Measurements from ENCODE around the gene IFITM5.
A peak's percentile ranks its signal among the peaks of the same experiment; 100 is the strongest.

The IFITM5 gene

DNA sequence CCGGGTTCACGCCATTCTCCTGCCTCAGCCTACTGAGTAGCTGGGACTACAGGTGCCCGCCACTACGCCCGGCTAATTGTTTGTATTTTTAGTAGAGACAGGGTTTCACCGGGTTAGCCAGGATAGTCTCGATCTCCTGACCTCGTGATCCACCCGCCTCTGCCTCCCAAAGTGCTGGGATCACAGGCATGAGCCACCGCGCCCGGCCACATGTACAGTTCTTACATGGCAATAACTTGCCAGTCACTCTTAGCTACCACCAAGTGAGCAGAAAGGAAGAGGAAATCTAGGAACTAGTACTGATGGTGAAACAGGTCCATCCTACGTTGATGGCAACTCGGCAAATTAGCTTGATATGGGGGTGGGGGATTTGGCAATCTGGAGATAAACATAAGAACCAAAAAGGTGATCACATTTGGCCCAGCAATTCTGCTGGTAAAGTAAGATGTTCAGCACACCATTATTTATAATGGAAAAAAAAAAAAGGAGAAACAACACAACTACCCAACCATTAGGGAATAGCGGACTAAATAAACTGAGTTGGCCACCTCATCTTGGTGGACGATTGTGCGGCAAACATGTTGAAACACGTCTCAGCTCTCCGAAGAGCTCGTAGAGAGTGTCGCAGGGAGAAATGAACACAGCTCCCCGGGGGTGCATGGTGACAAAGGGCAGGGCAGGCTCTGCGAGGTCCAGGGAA, 15.8 kb downstream of the IFITM5 start:
- TF ChIP-seq CTCF (IDR thresholded peaks at IDR 0.05; ENCODE audit: low read length, missing control alignments) = no peak
- no peak for DNase-seq (ENCODE audit: low read depth)
- H3K4me3 ChIP-seq (replicated peaks; ENCODE audit: low read depth, low read length) = no peak overlapping the region

- TF ChIP-seq CTCF (IDR thresholded peaks at IDR 0.05; ENCODE audit: low read length, missing control alignments) = no peak
- no peak overlapping the region for H3K4me3 ChIP-seq (replicated peaks; ENCODE audit: low read depth, low read length)
- DNase-seq (ENCODE audit: low read depth) = no peak
These were observed 16.5 kb downstream of the IFITM5 start for GRCh38 chr11:282630-283360.

GRCh38 chr11:282171-282570, 17.2 kb downstream of the IFITM5 start:
- no peak for DNase-seq (ENCODE audit: low read depth)
- no peak overlapping the region for H3K4me3 ChIP-seq (replicated peaks; ENCODE audit: low read depth, low read length)
- no peak for TF ChIP-seq CTCF (IDR thresholded peaks at IDR 0.05; ENCODE audit: low read length, missing control alignments)

DNA sequence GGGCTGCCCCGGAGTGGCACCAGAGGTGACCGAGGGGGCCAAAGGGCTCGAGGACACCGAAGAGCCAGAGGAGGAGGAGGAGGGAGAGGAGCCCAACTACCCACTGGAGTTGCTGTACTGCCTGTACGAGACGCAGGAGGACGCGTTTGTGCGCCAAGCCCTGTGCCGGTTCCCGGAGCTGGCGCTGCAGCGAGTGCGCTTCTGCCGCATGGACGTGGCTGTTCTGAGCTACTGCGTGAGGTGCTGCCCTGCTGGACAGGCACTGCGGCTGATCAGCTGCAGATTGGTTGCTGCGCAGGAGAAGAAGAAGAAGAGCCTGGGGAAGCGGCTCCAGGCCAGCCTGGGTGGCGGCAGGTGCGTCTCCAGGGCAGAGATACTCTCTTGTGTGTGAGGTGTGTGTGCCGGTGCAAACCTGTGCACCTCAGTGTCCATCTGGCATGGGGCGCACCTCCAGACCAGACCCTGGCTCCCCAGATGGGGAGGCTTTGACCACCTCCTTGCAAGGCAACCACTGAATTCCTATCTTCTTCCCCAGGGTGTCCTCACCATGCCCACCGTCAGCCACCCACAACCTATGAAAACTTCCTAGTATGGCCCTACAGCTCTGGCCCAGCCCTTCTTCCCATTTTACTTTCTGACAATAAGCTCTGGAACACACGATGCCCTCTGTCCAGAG, 17.7 kb downstream of the IFITM5 start:
- H3K4me3 ChIP-seq (replicated peaks; ENCODE audit: low read depth, low read length) = no peak overlapping the region
- no peak for DNase-seq (ENCODE audit: low read depth)
- no peak for TF ChIP-seq CTCF (IDR thresholded peaks at IDR 0.05; ENCODE audit: low read length, missing control alignments)

DNA sequence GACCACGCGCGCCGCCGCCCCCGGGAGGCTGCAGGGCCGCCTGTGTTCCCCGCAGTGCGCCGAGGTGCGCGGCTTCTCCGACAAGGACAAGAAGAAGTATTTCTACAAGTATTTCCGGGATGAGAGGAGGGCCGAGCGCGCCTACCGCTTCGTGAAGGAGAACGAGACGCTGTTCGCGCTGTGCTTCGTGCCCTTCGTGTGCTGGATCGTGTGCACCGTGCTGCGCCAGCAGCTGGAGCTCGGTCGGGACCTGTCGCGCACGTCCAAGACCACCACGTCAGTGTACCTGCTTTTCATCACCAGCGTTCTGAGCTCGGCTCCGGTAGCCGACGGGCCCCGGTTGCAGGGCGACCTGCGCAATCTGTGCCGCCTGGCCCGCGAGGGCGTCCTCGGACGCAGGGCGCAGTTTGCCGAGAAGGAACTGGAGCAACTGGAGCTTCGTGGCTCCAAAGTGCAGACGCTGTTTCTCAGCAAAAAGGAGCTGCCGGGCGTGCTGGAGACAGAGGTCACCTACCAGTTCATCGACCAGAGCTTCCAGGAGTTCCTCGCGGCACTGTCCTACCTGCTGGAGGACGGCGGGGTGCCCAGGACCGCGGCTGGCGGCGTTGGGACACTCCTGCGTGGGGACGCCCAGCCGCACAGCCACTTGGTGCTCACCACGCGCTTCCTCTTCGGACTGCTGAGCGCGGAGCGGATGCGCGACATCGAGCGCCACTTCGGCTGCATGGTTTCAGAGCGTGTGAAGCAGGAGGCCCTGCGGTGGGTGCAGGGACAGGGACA, 18.4 kb downstream of the IFITM5 start:
- TF ChIP-seq CTCF (IDR thresholded peaks at IDR 0.05; ENCODE audit: low read length, missing control alignments) = no peak
- no peak for DNase-seq (ENCODE audit: low read depth)
- H3K4me3 ChIP-seq (replicated peaks; ENCODE audit: low read depth, low read length) = no peak overlapping the region

DNA sequence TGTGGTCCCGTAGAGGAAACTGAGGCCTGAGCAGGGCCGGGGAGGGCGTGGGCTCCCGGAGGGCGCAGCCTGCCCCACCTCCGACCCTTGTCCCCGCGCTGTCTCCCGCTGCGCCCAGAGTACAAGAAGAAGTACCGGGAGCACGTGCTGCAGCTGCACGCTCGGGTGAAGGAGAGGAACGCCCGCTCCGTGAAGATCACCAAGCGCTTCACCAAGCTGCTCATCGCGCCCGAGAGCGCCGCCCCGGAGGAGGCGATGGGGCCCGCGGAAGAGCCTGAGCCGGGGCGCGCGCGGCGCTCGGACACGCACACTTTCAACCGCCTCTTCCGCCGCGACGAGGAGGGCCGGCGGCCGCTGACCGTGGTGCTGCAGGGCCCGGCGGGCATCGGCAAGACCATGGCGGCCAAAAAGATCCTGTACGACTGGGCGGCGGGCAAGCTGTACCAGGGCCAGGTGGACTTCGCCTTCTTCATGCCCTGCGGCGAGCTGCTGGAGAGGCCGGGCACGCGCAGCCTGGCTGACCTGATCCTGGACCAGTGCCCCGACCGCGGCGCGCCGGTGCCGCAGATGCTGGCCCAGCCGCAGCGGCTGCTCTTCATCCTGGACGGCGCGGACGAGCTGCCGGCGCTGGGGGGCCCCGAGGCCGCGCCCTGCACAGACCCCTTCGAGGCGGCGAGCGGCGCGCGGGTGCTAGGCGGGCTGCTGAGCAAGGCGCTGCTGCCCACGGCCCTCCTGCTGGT, 19.2 kb downstream of the IFITM5 start:
- no peak for TF ChIP-seq CTCF (IDR thresholded peaks at IDR 0.05; ENCODE audit: low read length, missing control alignments)
- peak; percentile 35 for DNase-seq (ENCODE audit: low read depth)
- H3K4me3 ChIP-seq (replicated peaks; ENCODE audit: low read depth, low read length) = no peak overlapping the region
